GM18505 (cell line): Measurements from ENCODE around the gene COL15A1.

ENCODE experiments used
- ATAC-seq: cut with Tn5 transposase; IDR thresholded peaks from one replicate; pipeline ENCODE4 v1.9.1; 2021; ENCODE audit not compliant: unreplicated experiment
- POLR2A ChIP-seq: IDR thresholded peaks from 4 replicates; pipeline ENCODE4 v1.6.1; 2011; ENCODE audit warnings: borderline replicate concordance; ENCODE audit not compliant: insufficient read depth, insufficient read length; ENCODE audit errors: extremely low read depth

COL15A1 gene

GRCh38 chr9:98964911-98965336, 21.2 kb downstream of the COL15A1 start:
- TF ChIP-seq POLR2A = no peak
- ATAC-seq = no peak

DNA sequence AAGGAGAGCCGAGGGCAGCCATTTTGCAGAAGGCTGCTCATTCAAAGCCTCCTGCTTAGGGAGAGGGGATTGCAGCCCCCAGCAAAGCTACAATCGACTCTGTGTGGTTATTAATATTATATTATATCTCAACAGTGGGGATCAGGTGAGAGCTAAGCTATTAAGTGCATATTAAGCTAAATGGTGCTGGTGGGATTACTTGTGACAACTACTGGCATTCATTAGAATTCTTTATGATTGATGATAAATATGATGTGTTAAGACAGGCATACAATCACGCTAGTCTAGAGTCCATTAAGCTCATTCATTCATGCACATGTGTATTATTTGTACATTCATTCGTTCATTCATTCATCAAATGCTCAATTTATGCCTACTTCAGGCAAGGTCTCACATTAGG, 23.0 kb downstream of the COL15A1 start:
- no peak for ATAC-seq
- no peak for TF ChIP-seq POLR2A

DNA sequence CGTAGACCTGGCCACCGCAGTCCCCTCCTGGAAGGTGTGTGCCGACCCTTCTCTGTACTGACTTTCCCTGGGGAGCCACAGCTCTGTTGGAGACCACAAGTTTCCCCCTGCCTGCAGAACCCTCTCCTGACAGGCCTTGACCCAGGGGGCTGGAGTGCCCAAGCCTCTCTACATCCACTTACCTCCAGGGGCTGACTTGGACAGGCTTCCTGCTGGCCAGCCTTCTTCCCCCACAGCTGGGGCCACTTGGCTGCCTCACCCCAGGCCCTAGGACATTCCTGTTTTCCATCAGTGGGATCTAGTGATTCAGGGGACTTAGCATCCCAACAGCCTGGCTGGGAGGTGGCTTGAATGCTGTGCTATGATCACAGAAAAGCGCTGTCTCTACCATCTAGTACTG, 23.6 kb downstream of the COL15A1 start:
- no peak for TF ChIP-seq POLR2A
- ATAC-seq = no peak

GRCh38 chr9:98967680-98968079, 24.0 kb downstream of the COL15A1 start:
- no peak for ATAC-seq
- no peak for TF ChIP-seq POLR2A

DNA sequence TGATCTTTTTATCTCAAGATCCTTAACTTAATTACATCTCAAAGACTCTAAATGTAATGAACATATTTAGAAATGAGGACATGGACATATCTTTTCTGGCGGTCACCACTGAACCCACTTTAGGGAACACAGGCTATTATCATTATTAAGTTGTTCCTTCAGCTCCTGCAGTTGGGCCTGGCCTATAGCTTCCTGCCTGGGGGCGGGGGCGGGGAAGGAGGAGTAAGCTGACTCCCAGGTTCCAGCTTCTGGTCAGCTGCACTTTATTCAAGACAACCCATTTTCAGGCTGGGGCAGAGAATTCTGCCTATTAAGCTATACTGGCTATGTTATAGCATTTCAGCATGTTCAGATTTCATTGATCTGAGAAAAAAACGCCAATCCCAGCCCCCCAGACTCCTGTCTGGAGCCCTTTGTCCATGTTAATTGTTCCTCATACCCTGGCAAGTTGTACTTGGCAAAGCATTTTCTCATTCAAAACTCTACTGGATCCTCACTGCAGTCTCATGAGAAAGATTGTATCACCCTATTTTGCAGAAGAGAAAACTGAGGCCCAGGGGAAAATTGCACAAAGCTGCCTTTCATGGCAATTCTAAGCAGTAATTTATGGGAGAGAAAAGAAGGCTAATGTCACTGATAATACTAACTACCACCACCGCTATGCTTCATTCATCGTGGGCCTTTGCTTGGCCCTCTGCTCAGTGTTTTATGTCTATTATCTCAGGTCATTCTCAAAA, 25.1 kb downstream of the COL15A1 start:
- ATAC-seq = no peak
- no peak for TF ChIP-seq POLR2A

DNA sequence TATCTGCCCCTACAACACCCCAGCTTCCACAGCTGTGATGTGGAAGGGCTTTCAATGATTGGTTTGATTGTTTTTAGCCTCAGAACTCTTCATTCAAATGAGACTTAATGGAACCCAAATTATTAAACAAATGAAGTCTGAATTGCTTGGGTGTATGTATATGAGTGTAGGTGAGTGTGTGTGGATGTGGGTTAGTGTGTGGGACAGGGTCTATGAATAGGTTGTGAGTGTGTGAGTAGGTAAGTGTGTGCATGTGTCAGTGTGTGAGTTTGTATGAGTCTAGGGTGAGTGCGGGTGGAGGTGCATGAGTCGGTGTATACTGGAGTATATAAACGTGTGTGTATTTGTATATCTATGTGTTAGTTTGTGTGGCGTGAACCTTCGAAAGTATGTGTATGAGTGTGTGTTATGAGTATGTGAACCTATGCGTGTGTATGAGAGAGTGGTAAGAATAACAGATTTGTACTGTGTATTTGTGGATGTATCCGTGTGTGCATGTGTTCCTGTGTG, 26.9 kb downstream of the COL15A1 start:
- ATAC-seq = no peak
- TF ChIP-seq POLR2A = no peak

DNA sequence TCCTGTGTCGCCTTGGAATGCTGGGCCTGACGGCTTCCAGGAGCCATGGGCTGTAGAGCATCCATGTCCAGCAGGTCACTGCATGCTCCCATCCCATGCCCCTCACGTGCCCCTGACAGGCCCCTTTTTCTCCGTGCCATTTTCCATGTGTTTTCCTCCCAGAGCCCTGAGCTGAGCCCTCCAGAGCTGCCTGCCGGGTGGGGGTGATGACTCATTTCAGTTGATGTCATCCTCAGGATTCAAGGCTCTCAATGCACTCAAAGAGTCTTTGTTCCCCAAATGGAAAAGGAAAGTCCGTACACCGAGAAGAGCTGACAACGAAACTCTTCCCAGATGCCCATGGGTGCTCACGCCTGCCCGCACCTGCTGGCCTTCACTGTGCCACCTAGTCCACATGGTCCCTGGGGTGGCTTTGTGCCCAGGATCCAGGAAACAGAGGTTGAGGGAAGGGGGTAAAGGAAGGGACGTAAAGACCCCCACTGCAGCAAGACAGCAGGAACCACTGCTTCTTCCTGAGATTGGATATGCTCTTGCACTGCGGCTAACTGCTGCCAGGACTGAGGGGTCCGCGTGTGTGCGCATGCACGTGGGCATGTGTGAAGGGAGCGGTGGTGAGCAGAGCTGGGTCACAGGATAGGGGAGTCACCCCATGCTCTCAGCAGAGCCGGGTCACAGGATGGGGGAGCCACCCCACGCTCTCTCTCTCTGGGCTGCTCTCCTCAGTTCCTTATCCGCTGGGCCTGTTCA, 27.6 kb downstream of the COL15A1 start:
- ATAC-seq = no peak
- TF ChIP-seq POLR2A = no peak

DNA sequence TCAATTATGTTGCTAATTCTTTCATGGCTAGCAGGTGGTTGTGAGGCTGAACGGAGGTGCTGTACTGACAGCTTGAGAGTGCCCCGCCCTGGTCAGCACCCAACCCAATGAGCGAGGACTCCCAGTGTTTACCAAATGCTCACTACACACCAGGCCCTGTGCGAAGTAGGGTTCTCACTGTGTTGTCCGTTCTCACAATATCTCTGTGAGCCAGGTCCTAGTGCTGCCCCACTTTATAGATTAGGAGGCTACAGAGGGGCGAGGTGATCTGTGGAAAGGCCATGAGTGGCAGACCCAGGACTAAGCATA, 28.2 kb downstream of the COL15A1 start:
- ATAC-seq = no peak
- TF ChIP-seq POLR2A = no peak

- TF ChIP-seq POLR2A = no peak
- no peak for ATAC-seq
Measured at GRCh38 chr9:98972716-98973115, 29.0 kb downstream of the COL15A1 start.

- no peak for ATAC-seq
- no peak for TF ChIP-seq POLR2A
Measured at GRCh38 chr9:98973171-98973570, 29.5 kb downstream of the COL15A1 start.

GRCh38 chr9:98973576-98973975, 29.9 kb downstream of the COL15A1 start:
- no peak for TF ChIP-seq POLR2A
- ATAC-seq = no peak

DNA sequence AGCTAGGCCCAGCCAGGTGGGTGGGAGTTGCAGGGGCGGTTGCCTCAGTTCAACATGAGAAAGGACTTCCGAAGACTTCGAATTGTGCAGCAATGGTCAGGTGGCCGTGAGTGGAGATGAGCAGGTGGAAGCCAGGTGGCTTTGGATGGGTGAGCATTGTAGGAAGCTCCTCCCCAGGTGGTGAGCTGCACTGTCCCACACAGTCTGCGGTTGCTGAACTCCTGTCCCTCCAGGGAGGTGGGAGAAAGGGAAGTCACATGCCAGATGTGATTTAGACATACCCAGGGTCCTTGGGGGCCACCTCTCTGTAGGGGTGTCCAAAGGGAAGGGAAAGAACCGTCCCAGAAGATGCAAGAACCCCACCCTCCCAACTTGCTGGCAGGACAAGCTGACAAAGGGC, 30.4 kb downstream of the COL15A1 start:
- no peak for TF ChIP-seq POLR2A
- ATAC-seq = no peak

GRCh38 chr9:98974554-98974953, 30.8 kb downstream of the COL15A1 start:
- TF ChIP-seq POLR2A = no peak
- no peak for ATAC-seq
